ENCODE results near the gene FPR2. TPM values are rescaled to one million over a fixed set of nuclear protein-coding genes. Genes with fewer than 3 reads are reported as not detected.

Gene FPR2
- total and polyA plus RNA-seq, 9 of the 15 experiments (the other 6 are each of a cell fraction or from before 2014, with no cell fraction given): 0.03 to 0.15 (median 0.07) TPM; not detected in 6

GRCh38 chr19:51729781-51730180 is 31.2 kb upstream of the FPR2 start:
- ChIA-PET CTCF (ENCODE audit: low intra/inter-chr PET ratio) (no interaction called here), POLR2A (interaction anchor here (0.6 kb wide), 1 partner anchor 337 kb away, joined by 3 read pairs; no protein-coding TSS in a partner anchor)
- no peak overlapping the region for H3K4me3 ChIP-seq
- H3K36me3 ChIP-seq (ENCODE audit: control insufficient read depth, insufficient read depth, low read length): no peaks in the 10 kb centered on the region
- H3K27me3 ChIP-seq (ENCODE audit: control insufficient read depth in 2 of 2, insufficient read depth in 2 of 2, low read length in 2 of 2): peaks cover 0 to 5% of the 10 kb centered on the region in 2 experiments; a peak in 1 of 5 replicates
- H3K9me3 ChIP-seq (replicated peaks; ENCODE audit: control insufficient read depth, insufficient read depth, low read depth, low read length): no peaks in the 10 kb centered on the region
- H3K9ac ChIP-seq (ENCODE audit: insufficient read depth in 1 of 2, low read depth in 2 of 2, low read length in 2 of 2): no peak overlapping the region
- in situ Hi-C loops (cut with MboI): no loop called here
- H3K9me1 ChIP-seq (ENCODE audit: control insufficient read depth, insufficient read depth, low read length): no peaks in the 10 kb centered on the region
- no peak for FAIRE-seq
- no peak overlapping the region for H3K4me2 ChIP-seq (ENCODE audit: insufficient read depth, low read length)
- 0% methylated on average over 1 of the region's 2 CpGs for WGBS (ENCODE audit: insufficient coverage, low coverage, missing lambda C conversion rate)
- intact Hi-C loops (cut with micrococcal nuclease): no loop called here
- no peak for ATAC-seq
- H4K20me1 ChIP-seq (replicated peaks; ENCODE audit: control insufficient read depth, insufficient read depth, low read length): no peaks in the 10 kb centered on the region
- no peaks in the 10 kb centered on the region for H3K79me2 ChIP-seq (ENCODE audit: control insufficient read depth, insufficient read depth, low read length)
- peaks cover 19 to 21% of the 10 kb centered on the region in 2 experiments for H3K4me1 ChIP-seq (replicated peaks in 1 of 2; ENCODE audit: control insufficient read depth in 2 of 2, insufficient read depth in 2 of 2, low read length in 2 of 2)
- no peak overlapping the region for H3K27ac ChIP-seq (ENCODE audit: extremely low read depth, low read depth, low read length)
- DNase-seq (ENCODE audit: extremely low read depth in 1 of 4, low spot score in 3 of 4): no peak
- BruUV-seq (replicated peaks): no TSS peak
- H2AFZ ChIP-seq (ENCODE audit: low read depth, low read length): 0 out of 2 replicates have a peak overlapping the region, but pooled peaks have one; percentile 15
- TF ChIP-seq GMEB1 (CRISPR knock-in tag; IDR thresholded peaks at IDR 0.05): no peak
- TF ChIP-seq EGR1 (conservative IDR thresholded peaks at IDR 0.05): no peak
- no peak for TF ChIP-seq ZNF408 (CRISPR knock-in tag; IDR thresholded peaks at IDR 0.05; ENCODE audit: low read depth)
- TF ChIP-seq FOXK2 (conservative IDR thresholded peaks at IDR 0.05 in 1 of 2, IDR thresholded peaks at IDR 0.05 in 1 of 2; ENCODE audit: low read depth in 2 of 2): no peak
- TF ChIP-seq, protein P1, sequence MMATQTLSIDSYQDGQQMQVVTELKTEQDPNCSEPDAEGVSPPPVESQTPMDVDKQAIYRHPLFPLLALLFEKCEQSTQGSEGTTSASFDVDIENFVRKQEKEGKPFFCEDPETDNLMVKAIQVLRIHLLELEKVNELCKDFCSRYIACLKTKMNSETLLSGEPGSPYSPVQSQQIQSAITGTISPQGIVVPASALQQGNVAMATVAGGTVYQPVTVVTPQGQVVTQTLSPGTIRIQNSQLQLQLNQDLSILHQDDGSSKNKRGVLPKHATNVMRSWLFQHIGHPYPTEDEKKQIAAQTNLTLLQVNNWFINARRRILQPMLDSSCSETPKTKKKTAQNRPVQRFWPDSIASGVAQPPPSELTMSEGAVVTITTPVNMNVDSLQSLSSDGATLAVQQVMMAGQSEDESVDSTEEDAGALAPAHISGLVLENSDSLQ (IDR thresholded peaks at IDR 0.05): no peak
- no peak for TF ChIP-seq PRPF4 (IDR thresholded peaks at IDR 0.05; ENCODE audit: insufficient read depth, low read depth, low read length, poor library complexity, severe bottlenecking)
- TF ChIP-seq RAD51 (IDR thresholded peaks at IDR 0.05; ENCODE audit: borderline replicate concordance, low read depth): no peak
- TF ChIP-seq, protein P2, sequence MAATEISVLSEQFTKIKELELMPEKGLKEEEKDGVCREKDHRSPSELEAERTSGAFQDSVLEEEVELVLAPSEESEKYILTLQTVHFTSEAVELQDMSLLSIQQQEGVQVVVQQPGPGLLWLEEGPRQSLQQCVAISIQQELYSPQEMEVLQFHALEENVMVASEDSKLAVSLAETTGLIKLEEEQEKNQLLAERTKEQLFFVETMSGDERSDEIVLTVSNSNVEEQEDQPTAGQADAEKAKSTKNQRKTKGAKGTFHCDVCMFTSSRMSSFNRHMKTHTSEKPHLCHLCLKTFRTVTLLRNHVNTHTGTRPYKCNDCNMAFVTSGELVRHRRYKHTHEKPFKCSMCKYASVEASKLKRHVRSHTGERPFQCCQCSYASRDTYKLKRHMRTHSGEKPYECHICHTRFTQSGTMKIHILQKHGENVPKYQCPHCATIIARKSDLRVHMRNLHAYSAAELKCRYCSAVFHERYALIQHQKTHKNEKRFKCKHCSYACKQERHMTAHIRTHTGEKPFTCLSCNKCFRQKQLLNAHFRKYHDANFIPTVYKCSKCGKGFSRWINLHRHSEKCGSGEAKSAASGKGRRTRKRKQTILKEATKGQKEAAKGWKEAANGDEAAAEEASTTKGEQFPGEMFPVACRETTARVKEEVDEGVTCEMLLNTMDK (IDR thresholded peaks at IDR 0.05; ENCODE audit: borderline replicate concordance, insufficient read depth, low read depth, low read length, poor library complexity, severe bottlenecking): no peak
- TF ChIP-seq CGGBP1 (CRISPR knock-in tag; IDR thresholded peaks at IDR 0.05): no peak
- TF ChIP-seq PYGO2 (tag; IDR thresholded peaks at IDR 0.05): no peak
- TF ChIP-seq ZNF511 (CRISPR knock-in tag; IDR thresholded peaks at IDR 0.05): no peak
- TF ChIP-seq ZBTB1 (CRISPR knock-in tag; IDR thresholded peaks at IDR 0.05; ENCODE audit: borderline replicate concordance, low read depth): no peak
- no peak for TF ChIP-seq NR2C2 (CRISPR knock-in tag; IDR thresholded peaks at IDR 0.05)
- TF ChIP-seq NR2C2 (tag; IDR thresholded peaks at IDR 0.05): no peak
- TF ChIP-seq, protein P3, sequence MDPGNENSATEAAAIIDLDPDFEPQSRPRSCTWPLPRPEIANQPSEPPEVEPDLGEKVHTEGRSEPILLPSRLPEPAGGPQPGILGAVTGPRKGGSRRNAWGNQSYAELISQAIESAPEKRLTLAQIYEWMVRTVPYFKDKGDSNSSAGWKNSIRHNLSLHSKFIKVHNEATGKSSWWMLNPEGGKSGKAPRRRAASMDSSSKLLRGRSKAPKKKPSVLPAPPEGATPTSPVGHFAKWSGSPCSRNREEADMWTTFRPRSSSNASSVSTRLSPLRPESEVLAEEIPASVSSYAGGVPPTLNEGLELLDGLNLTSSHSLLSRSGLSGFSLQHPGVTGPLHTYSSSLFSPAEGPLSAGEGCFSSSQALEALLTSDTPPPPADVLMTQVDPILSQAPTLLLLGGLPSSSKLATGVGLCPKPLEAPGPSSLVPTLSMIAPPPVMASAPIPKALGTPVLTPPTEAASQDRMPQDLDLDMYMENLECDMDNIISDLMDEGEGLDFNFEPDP (CRISPR knock-in tag; IDR thresholded peaks at IDR 0.05): no peak

All from K562 (cell line).